GM18498 (cell line): ENCODE results near the gene NAIF1.
"Not testable (repeated sequence)": the region's sequence is repeated elsewhere in the genome, so short reads cannot be mapped to it uniquely, and the experiment has no call there.

ENCODE experiments used
- ATAC-seq: cut with Tn5 transposase; IDR thresholded peaks from one replicate; pipeline ENCODE4 v1.9.1; 2021; ENCODE audit warnings: mild to moderate bottlenecking, moderate library complexity; ENCODE audit not compliant: unreplicated experiment

Gene NAIF1

GRCh38 chr9:128062279-128062678 is 4.8 kb downstream of the NAIF1 start:
- no peak for ATAC-seq

GRCh38 chr9:128061275-128061960 is 5.7 kb downstream of the NAIF1 start:
- no peak for ATAC-seq

GRCh38 chr9:128059365-128059983 is 7.6 kb downstream of the NAIF1 start:
- ATAC-seq, result no peak

- ATAC-seq, result no peak
These were observed 9.3 kb downstream of the NAIF1 start for GRCh38 chr9:128057724-128058409.

- no peak for ATAC-seq
These were observed 10.0 kb downstream of the NAIF1 start for GRCh38 chr9:128056887-128057723.

- no peak for ATAC-seq
These were observed 11.0 kb downstream of the NAIF1 start for GRCh38 chr9:128056086-128056485.

GRCh38 chr9:128055344-128056040 is 11.6 kb downstream of the NAIF1 start:
- no peak for ATAC-seq

- no peak for ATAC-seq
These were observed 13.0 kb downstream of the NAIF1 start for GRCh38 chr9:128054087-128054486.

- no peak for ATAC-seq
These were observed 13.6 kb downstream of the NAIF1 start for GRCh38 chr9:128053560-128053959.

GRCh38 chr9:128051932-128052709 is 15.0 kb downstream of the NAIF1 start:
- ATAC-seq, result no peak

- ATAC-seq, result no peak
These were observed 17.3 kb downstream of the NAIF1 start for GRCh38 chr9:128049843-128050242.

- ATAC-seq, result no peak
These were observed 18.5 kb downstream of the NAIF1 start for GRCh38 chr9:128048663-128049062.

- no peak for ATAC-seq
These were observed 19.9 kb downstream of the NAIF1 start for GRCh38 chr9:128047231-128047630.

GRCh38 chr9:128045831-128046230 is 21.3 kb downstream of the NAIF1 start:
- ATAC-seq, result no peak

GRCh38 chr9:128045409-128045808 is 21.7 kb downstream of the NAIF1 start:
- ATAC-seq, result not testable (repeated sequence)

- no peak for ATAC-seq
These were observed 23.7 kb downstream of the NAIF1 start for GRCh38 chr9:128043467-128043868.

- ATAC-seq, result no peak
These were observed 25.1 kb downstream of the NAIF1 start for GRCh38 chr9:128042043-128042442.

- not testable (repeated sequence) for ATAC-seq
These were observed 26.3 kb downstream of the NAIF1 start for GRCh38 chr9:128040783-128041182.

GRCh38 chr9:128036522-128036921 is 30.6 kb downstream of the NAIF1 start:
- ATAC-seq, result not testable (repeated sequence)
